Smooth muscle cell (in vitro differentiated cells): ENCODE data around the gene RABEP1. TPM values are rescaled to one million over a fixed set of nuclear protein-coding genes. Genes with fewer than 3 reads are reported as not detected.

Source experiments
- DNase-seq: peaks from one replicate; lab custom pipeline; 2025; ENCODE audit not compliant: unreplicated experiment; lab: John Stamatoyannopoulos, UW
- H2AFZ ChIP-seq: fragments of 200-600 bp; sonication (generic); 2 replicates; pipeline ENCODE4 v1.6.0; 2016; ENCODE audit warnings: antibody characterized with exemption, low read depth, mild to moderate bottlenecking
- H3F3A ChIP-seq: fragments of 200-600 bp; sonication (generic); 2 replicates; pipeline ENCODE4 v1.6.0; 2017; ENCODE audit warnings: antibody characterized with exemption, low read depth
- H3K27ac ChIP-seq: fragments of 200-600 bp; sonication (generic); 2 replicates; pipeline ENCODE4 v1.5.1; 2016; ENCODE audit warnings: low read depth, mild to moderate bottlenecking
- H3K27me3 ChIP-seq: fragments of 200-600 bp; sonication (generic); 2 replicates; pipeline ENCODE4 v1.6.1; 2016; ENCODE audit warnings: low read depth, mild to moderate bottlenecking
- H3K36me3 ChIP-seq: fragments of 200-600 bp; sonication (generic); 2 replicates; pipeline ENCODE4 v1.5.1; 2016; ENCODE audit warnings: low read depth
- H3K4me1 ChIP-seq: fragments of 200-600 bp; sonication (generic); 2 replicates; pipeline ENCODE4 v1.5.1; 2016; ENCODE audit warnings: low read depth
- H3K4me2 ChIP-seq: fragments of 200-600 bp; sonication (generic); 2 replicates; pipeline ENCODE4 v1.6.0; 2016; ENCODE audit warnings: mild to moderate bottlenecking
- H3K4me3 ChIP-seq: fragments of 200-600 bp; sonication (generic); 2 replicates; pipeline ENCODE4 v1.5.1; 2016; ENCODE audit warnings: mild to moderate bottlenecking
- H3K79me2 ChIP-seq: fragments of 200-600 bp; sonication (generic); 2 replicates; pipeline ENCODE4 v1.6.0; 2016; ENCODE audit warnings: low read depth, mild to moderate bottlenecking
- H3K9ac ChIP-seq: fragments of 200-600 bp; sonication (generic); 2 replicates; pipeline ENCODE4 v1.6.0; 2016; ENCODE audit warnings: low read depth
- H3K9me3 ChIP-seq: fragments of 200-600 bp; sonication (generic); replicated peaks from 2 replicates; pipeline ENCODE4 v1.5.1; 2016; ENCODE audit warnings: low read depth
- H4K20me1 ChIP-seq: fragments of 200-600 bp; sonication (generic); 2 replicates; pipeline ENCODE4 v1.6.0; 2016; ENCODE audit warnings: low read depth
- WGBS: methylation state at CpG from one replicate; pipeline ENCODE4 v1.1.7; 2016; ENCODE audit warnings: low lambda C conversion rate; 5-methylcytosine and 5-hydroxymethylcytosine counted together
- polyA plus RNA-seq: library from polyadenylated mRNA; unstranded; fragments of >200 nt; fragmentation: Nextera tagmentation; extraction: Ambion mirVana; gene quantifications from 2 replicates; pipeline ENCODE4 v1.2.1, GENCODE V29; 2016
- total RNA-seq: library from RNA; depleted of rRNA; stranded (reverse); fragments of >200 nt; gene quantifications from 2 replicates; pipeline ENCODE4 v1.2.3, GENCODE V29; 2014
- TF ChIP-seq, protein P1 (sequence below): fragments of 200-600 bp; sonication (generic); IDR thresholded peaks from 2 replicates; pipeline ENCODE4 v1.5.1; 2017; ENCODE audit warnings: borderline replicate concordance, mild to moderate bottlenecking, antibody characterized with exemption; ENCODE audit not compliant: insufficient read depth, poor library complexity, severe bottlenecking

RABEP1 gene
- total and polyA plus RNA-seq, 2 experiments from 2014 or later: 25.3 to 26.5 TPM

- Histone ChIP-seq H3K4me2 (no peak overlapping the region), H3K27me3 (no peaks in the 10 kb centered on the region), H3K27ac (no peak overlapping the region), H2AFZ (no peak overlapping the region), H3K9ac (no peak overlapping the region), H3K36me3 (peaks cover 38% of the 10 kb centered on the region), H3K4me1 (no peaks in the 10 kb centered on the region), H3K4me3 (no peak overlapping the region), H4K20me1 (no peaks in the 10 kb centered on the region), H3K9me3 (no peaks in the 10 kb centered on the region), H3F3A (no peaks in the 10 kb centered on the region), H3K79me2 (no peaks in the 10 kb centered on the region)
- TF ChIP-seq, protein P1, sequence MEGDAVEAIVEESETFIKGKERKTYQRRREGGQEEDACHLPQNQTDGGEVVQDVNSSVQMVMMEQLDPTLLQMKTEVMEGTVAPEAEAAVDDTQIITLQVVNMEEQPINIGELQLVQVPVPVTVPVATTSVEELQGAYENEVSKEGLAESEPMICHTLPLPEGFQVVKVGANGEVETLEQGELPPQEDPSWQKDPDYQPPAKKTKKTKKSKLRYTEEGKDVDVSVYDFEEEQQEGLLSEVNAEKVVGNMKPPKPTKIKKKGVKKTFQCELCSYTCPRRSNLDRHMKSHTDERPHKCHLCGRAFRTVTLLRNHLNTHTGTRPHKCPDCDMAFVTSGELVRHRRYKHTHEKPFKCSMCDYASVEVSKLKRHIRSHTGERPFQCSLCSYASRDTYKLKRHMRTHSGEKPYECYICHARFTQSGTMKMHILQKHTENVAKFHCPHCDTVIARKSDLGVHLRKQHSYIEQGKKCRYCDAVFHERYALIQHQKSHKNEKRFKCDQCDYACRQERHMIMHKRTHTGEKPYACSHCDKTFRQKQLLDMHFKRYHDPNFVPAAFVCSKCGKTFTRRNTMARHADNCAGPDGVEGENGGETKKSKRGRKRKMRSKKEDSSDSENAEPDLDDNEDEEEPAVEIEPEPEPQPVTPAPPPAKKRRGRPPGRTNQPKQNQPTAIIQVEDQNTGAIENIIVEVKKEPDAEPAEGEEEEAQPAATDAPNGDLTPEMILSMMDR: no peak
- WGBS: 87% methylated on average over 6 of the region's 6 CpGs
- no peak for DNase-seq
Measured at GRCh38 chr17:5399767-5400166, 117.7 kb downstream of the RABEP1 start.

- Histone ChIP-seq H3K4me3 (no peak overlapping the region), H4K20me1 (peaks cover 4% of the 10 kb centered on the region), H3K9me3 (no peaks in the 10 kb centered on the region), H2AFZ (no peak overlapping the region), H3K4me2 (no peak overlapping the region), H3K36me3 (peaks cover 53% of the 10 kb centered on the region), H3K79me2 (no peaks in the 10 kb centered on the region), H3F3A (no peaks in the 10 kb centered on the region), H3K9ac (no peak overlapping the region), H3K27ac (no peak overlapping the region), H3K27me3 (no peaks in the 10 kb centered on the region), H3K4me1 (no peaks in the 10 kb centered on the region)
- WGBS: 98% methylated on average over 4 of the region's 4 CpGs
- TF ChIP-seq, protein P1: no peak
- DNase-seq: no peak
Measured at GRCh38 chr17:5405400-5405799, 123.3 kb downstream of the RABEP1 start.

DNA sequence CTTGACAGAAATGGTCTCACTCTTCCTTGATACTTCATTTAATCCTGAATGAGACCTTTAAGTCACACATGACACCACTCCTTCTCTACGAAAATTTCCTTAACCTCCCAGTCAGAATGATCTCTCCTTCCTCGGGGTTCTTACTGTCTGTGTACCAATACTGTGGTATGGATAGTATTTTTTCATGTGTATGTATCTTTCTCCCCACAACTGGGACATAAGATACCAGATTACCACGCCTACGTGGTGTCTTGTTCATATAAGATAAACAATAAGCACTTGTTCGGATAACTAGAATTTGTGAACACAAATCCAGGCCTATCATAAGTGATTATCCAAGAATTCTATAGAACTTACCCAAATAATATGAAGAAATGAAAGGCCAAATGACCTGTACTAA lies 126.1 kb downstream of the RABEP1 start:
- H3K4me2 ChIP-seq: no peak overlapping the region
- WGBS: 86% methylated on average over 5 of the region's 5 CpGs

More for the DNA sequence above, 126.1 kb downstream of the RABEP1 start:
- Histone ChIP-seq H3K9ac (no peak overlapping the region), H3K9me3 (no peaks in the 10 kb centered on the region), H3K4me3 (no peak overlapping the region), H3K4me1 (peaks cover under 1% of the 10 kb centered on the region), H2AFZ (no peak overlapping the region), H3K36me3 (peaks cover 44% of the 10 kb centered on the region), H3K27ac (no peak overlapping the region), H4K20me1 (peaks cover 14% of the 10 kb centered on the region), H3K79me2 (peaks cover 10% of the 10 kb centered on the region), H3F3A (no peaks in the 10 kb centered on the region), H3K27me3 (no peaks in the 10 kb centered on the region)
- no peak for DNase-seq
- TF ChIP-seq, protein P1: no peak
